Upper lobe of left lung (tissue), 4 donors: Measurements from ENCODE around the gene TNN.

Source experiments
- POLR2A ChIP-seq, 4 donors: fragments of 450-650 bp; IDR thresholded peaks; one replicate each; pipeline ENCODE4 v1.5.1; 2016 to 2017; ENCODE audit warnings: antibody characterized with exemption in 4 of 4, mild to moderate bottlenecking in 2 of 4
- POLR2AphosphoS5 ChIP-seq, 2 donors: sonication (generic); formaldehyde crosslinking; IDR thresholded peaks; one replicate each; pipeline ENCODE4 v1.5.1; 2017; ENCODE audit warnings: antibody characterized with exemption in 2 of 2
- TF ChIP-seq, protein P1 (sequence below), 6 experiments: fragments of 450-650 bp in 4 of 6; fragments of 200-600 bp in 2 of 6; sonication (generic) in 2 of 6; IDR thresholded peaks; one replicate each; pipeline ENCODE4 v1.5.1; 2016 to 2019; ENCODE audit warnings: antibody characterized with exemption in 6 of 6

- TF ChIP-seq, protein P1, sequence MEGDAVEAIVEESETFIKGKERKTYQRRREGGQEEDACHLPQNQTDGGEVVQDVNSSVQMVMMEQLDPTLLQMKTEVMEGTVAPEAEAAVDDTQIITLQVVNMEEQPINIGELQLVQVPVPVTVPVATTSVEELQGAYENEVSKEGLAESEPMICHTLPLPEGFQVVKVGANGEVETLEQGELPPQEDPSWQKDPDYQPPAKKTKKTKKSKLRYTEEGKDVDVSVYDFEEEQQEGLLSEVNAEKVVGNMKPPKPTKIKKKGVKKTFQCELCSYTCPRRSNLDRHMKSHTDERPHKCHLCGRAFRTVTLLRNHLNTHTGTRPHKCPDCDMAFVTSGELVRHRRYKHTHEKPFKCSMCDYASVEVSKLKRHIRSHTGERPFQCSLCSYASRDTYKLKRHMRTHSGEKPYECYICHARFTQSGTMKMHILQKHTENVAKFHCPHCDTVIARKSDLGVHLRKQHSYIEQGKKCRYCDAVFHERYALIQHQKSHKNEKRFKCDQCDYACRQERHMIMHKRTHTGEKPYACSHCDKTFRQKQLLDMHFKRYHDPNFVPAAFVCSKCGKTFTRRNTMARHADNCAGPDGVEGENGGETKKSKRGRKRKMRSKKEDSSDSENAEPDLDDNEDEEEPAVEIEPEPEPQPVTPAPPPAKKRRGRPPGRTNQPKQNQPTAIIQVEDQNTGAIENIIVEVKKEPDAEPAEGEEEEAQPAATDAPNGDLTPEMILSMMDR (IDR thresholded peaks at IDR 0.05): no peak
- no peak for TF ChIP-seq POLR2A (IDR thresholded peaks at IDR 0.05)
- no peak for TF ChIP-seq POLR2AphosphoS5 (IDR thresholded peaks at IDR 0.05)
These were observed 23.8 kb upstream of the TNN start for GRCh38 chr1:175043824-175044223.
